HG03432 (cell line): Measurements from ENCODE around the gene MRPL55.

ENCODE experiments used
- ATAC-seq: cut with Tn5 transposase; IDR thresholded peaks from one replicate; pipeline ENCODE4 v1.9.1; 2021; ENCODE audit warnings: mild to moderate bottlenecking, moderate library complexity; ENCODE audit not compliant: unreplicated experiment

MRPL55 gene

GRCh38 chr1:228059634-228060457 lies 49.3 kb downstream of the MRPL55 start:
- ATAC-seq = no peak

- no peak for ATAC-seq
These were observed 50.0 kb downstream of the MRPL55 start for GRCh38 chr1:228058949-228059633.

- no peak for ATAC-seq
These were observed 50.7 kb downstream of the MRPL55 start for GRCh38 chr1:228058172-228058948.
